Kidney (tissue), 14 donors: ENCODE measurements around the gene SCAMP1. TPM values are rescaled to one million over a fixed set of nuclear protein-coding genes. Genes with fewer than 3 reads are reported as not detected.

Source experiments
- DNase-seq, 5 donors: peaks; one replicate each; pipeline ENCODE4 v3.0.0-alpha.2; 2013 to 2020
- FAIRE-seq: peaks from 2 replicates; lab custom pipeline; 2012; peaks lifted over from hg19 to GRCh38; lab: Jason Lieb, UNC
- H3K27ac ChIP-seq, 2 donors: one replicate each; pipeline ENCODE4 v1.7.0; 2013; ENCODE audit warnings: low read depth in 2 of 2, low read length in 2 of 2, inconsistent platforms in 1 of 2
- H3K27me3 ChIP-seq: one replicate; pipeline ENCODE4 v1.7.1; 2013; ENCODE audit warnings: low read length, inconsistent platforms; ENCODE audit not compliant: control insufficient read depth, insufficient read depth
- H3K36me3 ChIP-seq, 3 donors: one replicate each; pipeline versions ENCODE4 v1.7.0 to v1.7.1; 2013; ENCODE audit warnings: low read length in 3 of 3, control low read depth in 1 of 3, inconsistent platforms in 1 of 3; ENCODE audit not compliant: insufficient read depth in 3 of 3, control insufficient read depth in 2 of 3
- H3K4me1 ChIP-seq, 3 donors: one replicate each; pipeline versions ENCODE4 v1.7.0 to v1.7.1; 2013; ENCODE audit warnings: low read length in 3 of 3, inconsistent platforms in 1 of 3, low read depth in 1 of 3; ENCODE audit not compliant: control insufficient read depth in 2 of 3, insufficient read depth in 2 of 3
- H3K4me3 ChIP-seq, 3 donors: one replicate each; pipeline versions ENCODE4 v1.7.0 to v1.8.1; 2013; ENCODE audit warnings: low read length in 3 of 3, control low read depth in 1 of 3, inconsistent platforms in 1 of 3
- H3K9ac ChIP-seq, 3 donors: one replicate each; pipeline versions ENCODE4 v1.7.0 to v1.7.1; 2013; ENCODE audit warnings: low read length in 3 of 3, control low read depth in 1 of 3, inconsistent platforms in 1 of 3
- H3K9me3 ChIP-seq, 3 donors: one replicate each; pipeline versions ENCODE4 v1.7.0 to v1.7.1; 2013; ENCODE audit warnings: low read length in 3 of 3, control low read depth in 1 of 3, inconsistent platforms in 1 of 3; ENCODE audit not compliant: control insufficient read depth in 2 of 3, insufficient read depth in 1 of 3
- CTCF ChIP-seq: IDR thresholded peaks from 3 replicates; pipeline ENCODE4 v1.5.1; 2012; ENCODE audit warnings: mild to moderate bottlenecking, moderate library complexity, borderline replicate concordance; ENCODE audit not compliant: insufficient read depth; ENCODE audit errors: extremely low read depth
- intact Hi-C: fragments of 100-400 bp; cut with DNase I; formaldehyde crosslinking; loops from one replicate; pipeline ENCODE4 v1.11.1; 2022
- polyA plus RNA-seq: library from polyadenylated mRNA; stranded (reverse); fragments of 350-450 nt; fragmentation: Illumina TruSeq; extraction: RNeasy Lipid Tissue Mini Kit (QIAGEN cat#74804); gene quantifications from one replicate; pipeline ENCODE4 v1.2.3, GENCODE V29; 2014; ENCODE audit warnings: low read depth, low replicate concordance; ENCODE audit not compliant: insufficient read depth
- total RNA-seq: library from RNA; stranded (reverse); fragmentation: NEBNext Ultra II Directional; extraction: Animal tissue kit (Norgen Biotek cat#: 25700); gene quantifications from one replicate; pipeline ENCODE4 v1.2.1, GENCODE V29; 2021
- donor health status: control.
- donor health status: control.
- donor health status: control.
- donor health status: control.
- donor health status: control.
- donor health status: DM: yes; HTN: yes; CAD: no.
- donor health status: Normal renal cell carcinoma (clear cell type).

The SCAMP1 gene
- total and polyA plus RNA-seq, 2 donors from 2014 or later = 13.1 to 42.1 TPM

- no peak overlapping the region for H3K27ac ChIP-seq
- intact Hi-C loops = no loop called here
- no peak overlapping the region for H3K9ac ChIP-seq
- FAIRE-seq (no peak), DNase-seq (peak in 1 of 5 donors; percentile 6)
- H3K27me3 ChIP-seq = no peaks in the 10 kb centered on the region
- H3K9me3 ChIP-seq = no peaks in the 10 kb centered on the region
- no peak for TF ChIP-seq CTCF
- peaks cover 0 to 3% (median 0%) of the 10 kb centered on the region in 3 donors for H3K4me1 ChIP-seq
- H3K36me3 ChIP-seq = no peaks in the 10 kb centered on the region
- H3K4me3 ChIP-seq = no peak overlapping the region
Measured at GRCh38 chr5:78404682-78405293, 44.4 kb downstream of the SCAMP1 start.

GRCh38 chr5:78405829-78406750 is 45.7 kb downstream of the SCAMP1 start:
- peaks cover 0 to 3% (median 0%) of the 10 kb centered on the region in 3 donors for H3K4me1 ChIP-seq
- no peaks in the 10 kb centered on the region for H3K36me3 ChIP-seq
- no peak overlapping the region for H3K27ac ChIP-seq
- no peak overlapping the region for H3K9ac ChIP-seq
- H3K27me3 ChIP-seq = no peaks in the 10 kb centered on the region
- FAIRE-seq = no peak
- peak in 2 of 5 donors; percentile 38 to 58 for DNase-seq
- H3K9me3 ChIP-seq = no peaks in the 10 kb centered on the region
- TF ChIP-seq CTCF = no peak
- intact Hi-C loops = no loop called here
- H3K4me3 ChIP-seq = no peak overlapping the region

GRCh38 chr5:78407458-78407857 is 47.0 kb downstream of the SCAMP1 start:
- no peak for FAIRE-seq
- no peak overlapping the region for H3K4me3 ChIP-seq
- no peak overlapping the region for H3K27ac ChIP-seq
- no peak for DNase-seq
- H3K36me3 ChIP-seq = no peaks in the 10 kb centered on the region
- H3K9ac ChIP-seq = no peak overlapping the region
- H3K4me1 ChIP-seq = peaks cover 0 to 3% (median 0%) of the 10 kb centered on the region in 3 donors
- H3K9me3 ChIP-seq = no peaks in the 10 kb centered on the region
- no peak for TF ChIP-seq CTCF
- intact Hi-C loops = no loop called here
- no peaks in the 10 kb centered on the region for H3K27me3 ChIP-seq
